Heart right ventricle (tissue), 16 donors: Measurements from ENCODE around the gene CELSR1. TPM values are rescaled to one million over a fixed set of nuclear protein-coding genes. Genes with fewer than 3 reads are reported as not detected.

Experiments used
- ATAC-seq, 8 donors: fragments of 200-7000 bp; cut with Tn5 transposase; one replicate each; pipeline ENCODE4 v1.9.1; 2020; ENCODE audit warnings: mild to moderate bottlenecking in 8 of 8, moderate library complexity in 8 of 8, moderate number of reproducible peaks in 1 of 8
- DNase-seq, 2 donors: peaks; one replicate each; pipeline ENCODE4 v3.0.0-alpha.2; 2020
- H3K27ac ChIP-seq, 10 donors: fragments of 200-600 bp; sonication (generic) in 2 of 10; one replicate each; pipeline versions ENCODE4 v1.5.0 to v1.8.0; 2020 to 2022; ENCODE audit warnings: mild to moderate bottlenecking in 3 of 10
- H3K27me3 ChIP-seq, 7 donors: fragments of 200-600 bp; one replicate each; pipeline ENCODE4 v1.8.0; 2021 to 2022; ENCODE audit warnings: mild to moderate bottlenecking in 2 of 7
- H3K36me3 ChIP-seq, 9 donors: fragments of 200-600 bp; sonication (generic) in 1 of 9; one replicate each; pipeline versions ENCODE4 v1.5.0 to v1.8.0; 2020 to 2022; ENCODE audit warnings: mild to moderate bottlenecking in 2 of 9
- H3K4me1 ChIP-seq, 9 donors: fragments of 200-600 bp; sonication (generic) in 1 of 9; one replicate each; pipeline versions ENCODE4 v1.5.0 to v1.8.0; 2020 to 2022; ENCODE audit warnings: mild to moderate bottlenecking in 4 of 9
- H3K4me3 ChIP-seq, 10 donors: fragments of 200-600 bp; sonication (generic) in 2 of 10; one replicate each; pipeline versions ENCODE4 v1.5.0 to v1.8.0; 2020 to 2022; ENCODE audit warnings: mild to moderate bottlenecking in 7 of 10, moderate library complexity in 2 of 10
- H3K9me3 ChIP-seq, 11 donors: fragments of 200-600 bp in 10 of 11; sonication (generic) in 2 of 11; one replicate each; pipeline versions ENCODE4 v1.5.0 to v1.8.0; 2013 to 2022; ENCODE audit warnings: mild to moderate bottlenecking in 2 of 11, control low read depth in 1 of 11, moderate library complexity in 1 of 11
- CTCF ChIP-seq, 9 donors: fragments of 200-600 bp; sonication (generic) in 2 of 9; IDR thresholded peaks; one replicate each; pipeline versions ENCODE4 v1.5.0 to v1.8.0; 2021 to 2022; ENCODE audit warnings: antibody characterized with exemption in 9 of 9, mild to moderate bottlenecking in 5 of 9, moderate library complexity in 1 of 9
- WGBS, 2 donors: extraction: QIAGEN DNeasy Blood & Tissue Kit; methylation state at CpG; one replicate each; pipeline ENCODE4 v1.1.7; 2013; ENCODE audit warnings: inconsistent platforms in 1 of 2; 5-methylcytosine and 5-hydroxymethylcytosine counted together
- intact Hi-C, 10 donors: fragments of 100-400 bp; cut with DNase I; formaldehyde crosslinking; loops; one replicate each; pipeline versions ENCODE4 v1.11.1 to v1.14.2; 2022
- polyA plus RNA-seq, 2 donors: library from polyadenylated mRNA; stranded (reverse); fragments of 200-250 nt; gene quantifications; one replicate each; pipeline ENCODE4 v1.2.3, GENCODE V29; 2013
- total RNA-seq, 10 donors: library from RNA; stranded (reverse); fragmentation: NEBNext Ultra II Directional in 3 of 10; extraction: Animal tissue kit (Norgen Biotek cat#: 25700) in 3 of 10; gene quantifications; one replicate each; pipeline versions ENCODE4 v1.2.1 to v1.2.4, GENCODE V29; 2021 to 2023
- donor health status: Arrhythmogenic right ventricular cardiomyopathy.
- donor health status: ischemic (EF 13 %, LVEDD 7.1; RV severe dilation, severe dysfunction).
- donor health status: healthy with polysubstance abuse.
- donor health status: DM: no; HTN: yes; CAD: no.
- donor health status: DM: no; HTN: no; CAD: no.
- donor health status: ischemic (EF 25% LVEDD 6.9; RV normal size, moderate dysfunction).
- donor health status: ischemic (EF 25% LVEDD 5.7; RV mildly dilated, moderate dysfunction).
- donor health status: healthy.
- donor health status: DM: yes; HTN: yes; CAD: no.
- donor health status: Ischemic cardiomyopathy.
- donor health status: ischemic (EF 35%, LVEDD 5.7; RV mildly dilated, moderate dysfunction).
- donor health status: nonischemic (EF 11% LVEDD 7.7; RV severe dilation, severe dysfunction).
- donor health status: DM: yes; HTN: yes; CAD: no.
- donor health status: PGD.
- donor health status: ischemic (EF 29% LVEDD 5.4; RV normal size, mild dysfunction).
- donor health status: nonischemic (EF 23%, LVEDD 6.1; RV moderate dilation, normal function).

Gene CELSR1
- total and polyA plus RNA-seq, 12 donors, result 4.0 to 16.7 (median 11.4) TPM

- Histone ChIP-seq H3K36me3 (no peaks in the 10 kb centered on the region), H3K27ac (no peak overlapping the region), H3K4me1 (peaks cover 0 to 22% (median 13%) of the 10 kb centered on the region in 9 donors), H3K9me3 (no peaks in the 10 kb centered on the region), H3K4me3 (no peak overlapping the region), H3K27me3 (peaks cover 0 to 21% (median 0%) of the 10 kb centered on the region in 7 donors)
- 82 to 86% methylated on average over 24 of the region's 24 CpGs for WGBS, 2 donors
- intact Hi-C loops, result no loop called here
- DNase-seq, result no peak
- no peak for ATAC-seq
- no peak for TF ChIP-seq CTCF (IDR thresholded peaks at IDR 0.05)
Observed at GRCh38 chr22:46453829-46454503, 83.5 kb downstream of the CELSR1 start.

GRCh38 chr22:46453006-46453828 lies 84.2 kb downstream of the CELSR1 start:
- ATAC-seq, result peak in 6 of 8 donors; percentile 38 to 79 (median 56)
- intact Hi-C loops, result no loop called here

GRCh38 chr22:46452195-46453005 lies 85.0 kb downstream of the CELSR1 start:
- peak in 6 of 8 donors; percentile 14 to 71 (median 46) for ATAC-seq
- peaks cover 0 to 19% (median 0%) of the 10 kb centered on the region in 7 donors for H3K27me3 ChIP-seq
- H3K4me3 ChIP-seq, result no peak overlapping the region
- intact Hi-C loops, result no loop called here
- no peaks in the 10 kb centered on the region for H3K9me3 ChIP-seq
- no peak for DNase-seq
- no peaks in the 10 kb centered on the region for H3K36me3 ChIP-seq
- TF ChIP-seq CTCF (IDR thresholded peaks at IDR 0.05), result no peak
- WGBS, 2 donors, result 73 to 79% methylated on average over 16 of the region's 16 CpGs
- peaks cover 0 to 22% (median 13%) of the 10 kb centered on the region in 9 donors for H3K4me1 ChIP-seq
- no peak overlapping the region for H3K27ac ChIP-seq

More at GRCh38 chr22:46453006-46453828, 84.2 kb downstream of the CELSR1 start:
- peaks cover 0 to 22% (median 13%) of the 10 kb centered on the region in 9 donors for H3K4me1 ChIP-seq
- no peak for DNase-seq
- peaks cover 0 to 21% (median 0%) of the 10 kb centered on the region in 7 donors for H3K27me3 ChIP-seq
- 46 to 47% methylated on average over 31 of the region's 31 CpGs for WGBS, 2 donors
- no peaks in the 10 kb centered on the region for H3K9me3 ChIP-seq
- TF ChIP-seq CTCF (IDR thresholded peaks at IDR 0.05), result no peak
- no peak overlapping the region for H3K4me3 ChIP-seq
- no peak overlapping the region for H3K27ac ChIP-seq
- no peaks in the 10 kb centered on the region for H3K36me3 ChIP-seq

- 61 to 73% methylated on average over 12 of the region's 12 CpGs for WGBS, 2 donors
- no peak for TF ChIP-seq CTCF (IDR thresholded peaks at IDR 0.05)
- no peak overlapping the region for H3K4me3 ChIP-seq
- peaks cover 0 to 22% (median 13%) of the 10 kb centered on the region in 9 donors for H3K4me1 ChIP-seq
- H3K9me3 ChIP-seq, result no peaks in the 10 kb centered on the region
- ATAC-seq, result peak in 3 of 8 donors; percentile 11 to 25 (median 19)
- no peak for DNase-seq
- H3K36me3 ChIP-seq, result no peaks in the 10 kb centered on the region
- H3K27me3 ChIP-seq, result peaks cover 0 to 13% (median 0%) of the 10 kb centered on the region in 7 donors
- H3K27ac ChIP-seq, result no peak overlapping the region
- intact Hi-C loops, result no loop called here
Observed at GRCh38 chr22:46451741-46452140, 85.7 kb downstream of the CELSR1 start.
